Type B pancreatic cell (in vitro differentiated cells): Measurements from ENCODE around the gene ATRNL1. TPM values are rescaled to one million over a fixed set of nuclear protein-coding genes. Genes with fewer than 3 reads are reported as not detected.

Experiments used
- DNase-seq: peaks from one replicate; pipeline ENCODE4 v3.0.0; 2021; ENCODE audit warnings: mixed read lengths; ENCODE audit not compliant: unreplicated experiment; ENCODE audit errors: extremely low spot score
- H3K27ac Mint-ChIP-seq: 2 replicates; pipeline ENCODE4 v1.8.0; 2021; ENCODE audit warnings: mild to moderate bottlenecking, mixed read lengths
- H3K27me3 Mint-ChIP-seq: 2 replicates; pipeline ENCODE4 v1.8.0; 2021; ENCODE audit warnings: mixed read lengths
- H3K36me3 Mint-ChIP-seq: 2 replicates; pipeline ENCODE4 v1.8.0; 2021; ENCODE audit warnings: mixed read lengths
- H3K4me1 Mint-ChIP-seq: one replicate; pipeline ENCODE4 v1.8.0; 2021; ENCODE audit warnings: mixed read lengths; ENCODE audit not compliant: unreplicated experiment
- H3K4me3 Mint-ChIP-seq: 2 replicates; pipeline ENCODE4 v1.8.0; 2021; ENCODE audit warnings: mild to moderate bottlenecking, mixed read lengths
- H3K9me3 Mint-ChIP-seq: 2 replicates; pipeline ENCODE4 v1.8.0; 2021; ENCODE audit warnings: mixed read lengths
- CTCF ChIP-seq: fragments of 200-600 bp; sonication (generic); conservative IDR thresholded peaks from 2 replicates; pipeline ENCODE4 v1.5.0; 2021; ENCODE audit warnings: antibody characterized with exemption, mild to moderate bottlenecking
- total RNA-seq: library from RNA; stranded (reverse); gene quantifications from 2 replicates; pipeline ENCODE4 v1.2.1, GENCODE V29; 2021; ENCODE audit warnings: low replicate concordance

ATRNL1 gene
- total RNA-seq, 1 donor from 2014 or later = 38.4 TPM

- H3K4me3 Mint-ChIP-seq = no peak overlapping the region
- H3K27ac Mint-ChIP-seq = no peak overlapping the region
- H3K9me3 Mint-ChIP-seq = no peaks in the 10 kb centered on the region
- no peak for TF ChIP-seq CTCF
- H3K27me3 Mint-ChIP-seq = no peaks in the 10 kb centered on the region
- H3K4me1 Mint-ChIP-seq = peaks cover 10% of the 10 kb centered on the region
- H3K36me3 Mint-ChIP-seq = no peaks in the 10 kb centered on the region
- no peak for DNase-seq
Measured at GRCh38 chr10:115945701-115946445, 852.7 kb downstream of the ATRNL1 start.

- H3K4me1 Mint-ChIP-seq = peaks cover 8% of the 10 kb centered on the region
Measured at GRCh38 chr10:115947104-115947503, 853.9 kb downstream of the ATRNL1 start.

GRCh38 chr10:115948465-115948864, 855.3 kb downstream of the ATRNL1 start:
- Mint-ChIP-seq H3K36me3 (no peaks in the 10 kb centered on the region), H3K27ac (no peak overlapping the region), H3K4me3 (no peak overlapping the region), H3K27me3 (no peaks in the 10 kb centered on the region), H3K9me3 (no peaks in the 10 kb centered on the region), H3K4me1 (peaks cover 12% of the 10 kb centered on the region)
- no peak for DNase-seq
- peak; percentile 57 for TF ChIP-seq CTCF

More at GRCh38 chr10:115947104-115947503, 853.9 kb downstream of the ATRNL1 start:
- H3K27me3 Mint-ChIP-seq = no peaks in the 10 kb centered on the region
- no peak for DNase-seq
- no peak for TF ChIP-seq CTCF
- no peak overlapping the region for H3K27ac Mint-ChIP-seq
- H3K9me3 Mint-ChIP-seq = no peaks in the 10 kb centered on the region
- H3K4me3 Mint-ChIP-seq = no peak overlapping the region
- H3K36me3 Mint-ChIP-seq = no peaks in the 10 kb centered on the region

GRCh38 chr10:115949282-115949844, 856.2 kb downstream of the ATRNL1 start:
- Mint-ChIP-seq H3K4me3 (no peak overlapping the region), H3K4me1 (peaks cover 12% of the 10 kb centered on the region), H3K27me3 (no peaks in the 10 kb centered on the region), H3K27ac (no peak overlapping the region), H3K36me3 (no peaks in the 10 kb centered on the region), H3K9me3 (no peaks in the 10 kb centered on the region)
- TF ChIP-seq CTCF = no peak
- DNase-seq = no peak

- Mint-ChIP-seq H3K27me3 (no peaks in the 10 kb centered on the region), H3K27ac (no peak overlapping the region), H3K4me1 (peaks cover 16% of the 10 kb centered on the region), H3K36me3 (no peaks in the 10 kb centered on the region), H3K4me3 (no peak overlapping the region), H3K9me3 (no peaks in the 10 kb centered on the region)
- TF ChIP-seq CTCF = no peak
- no peak for DNase-seq
Measured at GRCh38 chr10:115950320-115950719, 857.2 kb downstream of the ATRNL1 start.
